Progenitor cell of endocrine pancreas (in vitro differentiated cells): ENCODE results near the gene CUL5. TPM values are rescaled to one million over a fixed set of nuclear protein-coding genes. Genes with fewer than 3 reads are reported as not detected.
A peak's percentile ranks its signal among the peaks of the same experiment; 100 is the strongest.

Source experiments
- DNase-seq: peaks from one replicate; pipeline ENCODE4 v3.0.0; 2021; ENCODE audit warnings: low spot score; ENCODE audit not compliant: unreplicated experiment
- H3K27ac Mint-ChIP-seq: 2 replicates; pipeline ENCODE4 v1.8.0; 2021; ENCODE audit warnings: mild to moderate bottlenecking, moderate library complexity, mixed read lengths
- H3K27me3 Mint-ChIP-seq: 2 replicates; pipeline ENCODE4 v1.8.0; 2021; ENCODE audit warnings: mixed read lengths
- H3K36me3 Mint-ChIP-seq: 2 replicates; pipeline ENCODE4 v1.8.0; 2022; ENCODE audit warnings: mixed read lengths; ENCODE audit not compliant: insufficient read depth
- H3K4me1 Mint-ChIP-seq: 2 replicates; pipeline ENCODE4 v1.8.0; 2021; ENCODE audit warnings: low read depth, mixed read lengths
- H3K4me3 Mint-ChIP-seq: 2 replicates; pipeline ENCODE4 v1.8.0; 2021; ENCODE audit warnings: low read depth, mild to moderate bottlenecking, moderate library complexity, mixed read lengths
- H3K9me3 Mint-ChIP-seq: 2 replicates; pipeline ENCODE4 v1.8.0; 2021; ENCODE audit warnings: low read depth, mixed read lengths
- total RNA-seq: library from RNA; stranded (reverse); gene quantifications from 2 replicates; pipeline ENCODE4 v1.2.1, GENCODE V29; 2021
- TF ChIP-seq, protein P1 (sequence below): fragments of 200-600 bp; sonication (generic); IDR thresholded peaks from one replicate; pipeline ENCODE4 v1.5.0; 2021; ENCODE audit warnings: antibody characterized with exemption, mild to moderate bottlenecking; ENCODE audit not compliant: unreplicated experiment

CUL5 gene
- total RNA-seq, 1 donor from 2014 or later: 37.9 TPM

DNA sequence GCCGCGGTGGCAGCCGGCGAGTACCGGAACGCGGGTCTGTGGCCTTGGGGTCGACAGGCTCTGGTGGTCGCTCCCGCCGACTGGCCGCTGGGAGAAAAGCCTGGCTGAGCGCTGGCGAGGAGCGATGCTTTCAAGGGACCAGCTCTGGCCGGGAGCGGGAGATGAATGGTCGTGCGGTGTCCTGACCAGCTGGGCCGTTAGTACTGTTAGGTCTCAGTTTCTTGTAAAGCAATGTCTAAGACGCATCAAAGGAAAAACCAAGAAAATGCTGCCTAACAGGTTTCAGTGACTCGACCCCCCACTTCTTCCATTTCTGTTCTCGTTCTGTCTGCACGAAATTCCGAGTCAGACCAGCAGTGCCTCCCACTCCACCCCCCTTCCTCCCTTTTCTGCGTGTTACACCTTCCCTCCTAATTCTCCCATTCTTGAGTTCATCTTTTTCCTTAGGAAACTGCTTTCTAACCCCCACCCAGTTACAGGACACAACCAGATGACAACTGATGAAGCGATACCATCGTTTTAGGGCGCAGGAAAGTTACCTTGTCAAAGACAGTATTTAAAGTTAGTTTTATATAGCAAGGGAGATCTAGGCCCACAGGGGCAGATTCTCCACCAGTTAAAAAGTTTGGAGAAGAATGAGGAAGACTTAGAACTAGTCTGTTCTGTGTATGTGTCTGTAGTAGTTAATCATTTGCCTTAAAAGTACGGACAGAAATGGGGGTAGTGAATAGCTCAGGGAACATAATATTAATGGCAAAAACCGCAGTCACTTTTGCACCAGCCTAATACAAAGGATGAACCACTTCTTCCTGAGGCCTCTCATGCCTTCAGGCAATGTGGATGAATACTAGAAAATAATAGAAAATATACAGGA is 1.0 kb downstream of the CUL5 start:
- Mint-ChIP-seq H3K4me1 (peaks cover 12% of the 10 kb centered on the region), H3K27ac (peak overlapping the region; percentile 100), H3K27me3 (no peaks in the 10 kb centered on the region), H3K36me3 (no peaks in the 10 kb centered on the region), H3K4me3 (peak overlapping the region; percentile 99), H3K9me3 (no peaks in the 10 kb centered on the region)
- DNase-seq: no peak
- TF ChIP-seq, protein P1, sequence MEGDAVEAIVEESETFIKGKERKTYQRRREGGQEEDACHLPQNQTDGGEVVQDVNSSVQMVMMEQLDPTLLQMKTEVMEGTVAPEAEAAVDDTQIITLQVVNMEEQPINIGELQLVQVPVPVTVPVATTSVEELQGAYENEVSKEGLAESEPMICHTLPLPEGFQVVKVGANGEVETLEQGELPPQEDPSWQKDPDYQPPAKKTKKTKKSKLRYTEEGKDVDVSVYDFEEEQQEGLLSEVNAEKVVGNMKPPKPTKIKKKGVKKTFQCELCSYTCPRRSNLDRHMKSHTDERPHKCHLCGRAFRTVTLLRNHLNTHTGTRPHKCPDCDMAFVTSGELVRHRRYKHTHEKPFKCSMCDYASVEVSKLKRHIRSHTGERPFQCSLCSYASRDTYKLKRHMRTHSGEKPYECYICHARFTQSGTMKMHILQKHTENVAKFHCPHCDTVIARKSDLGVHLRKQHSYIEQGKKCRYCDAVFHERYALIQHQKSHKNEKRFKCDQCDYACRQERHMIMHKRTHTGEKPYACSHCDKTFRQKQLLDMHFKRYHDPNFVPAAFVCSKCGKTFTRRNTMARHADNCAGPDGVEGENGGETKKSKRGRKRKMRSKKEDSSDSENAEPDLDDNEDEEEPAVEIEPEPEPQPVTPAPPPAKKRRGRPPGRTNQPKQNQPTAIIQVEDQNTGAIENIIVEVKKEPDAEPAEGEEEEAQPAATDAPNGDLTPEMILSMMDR: no peak

DNA sequence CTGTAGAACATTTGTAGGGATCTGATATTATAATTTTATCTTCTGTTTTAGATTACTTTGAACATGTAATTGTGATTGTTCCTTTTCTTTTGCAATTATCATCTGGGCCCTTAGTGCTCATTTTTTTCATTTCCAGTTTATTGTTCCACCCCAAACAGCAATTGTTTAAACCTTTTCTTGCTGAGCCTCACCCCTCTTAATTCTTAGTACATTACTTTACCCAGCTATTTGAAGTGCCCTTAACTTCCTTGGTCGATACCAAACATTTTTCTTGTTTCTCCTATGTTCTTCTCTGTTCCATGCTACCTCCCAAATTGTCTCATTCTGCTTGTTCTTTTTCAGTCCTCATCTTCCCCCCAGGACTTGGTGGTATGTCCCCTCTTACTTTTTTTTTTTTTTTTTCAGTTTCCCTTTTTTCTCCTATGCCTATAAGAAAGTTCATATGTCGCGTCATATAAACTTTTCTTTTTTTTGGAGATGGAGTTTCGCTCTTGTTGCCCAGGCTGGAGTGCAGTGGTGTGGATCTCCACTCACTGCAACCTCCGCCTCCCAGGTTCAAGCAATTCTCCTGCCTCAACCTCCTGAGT is 3.5 kb downstream of the CUL5 start:
- TF ChIP-seq, protein P1: no peak
- Mint-ChIP-seq H3K27ac (no peak overlapping the region), H3K9me3 (no peaks in the 10 kb centered on the region), H3K4me1 (peaks cover 27% of the 10 kb centered on the region), H3K27me3 (no peaks in the 10 kb centered on the region), H3K4me3 (no peak overlapping the region), H3K36me3 (peaks cover 2% of the 10 kb centered on the region)
- no peak for DNase-seq

DNA sequence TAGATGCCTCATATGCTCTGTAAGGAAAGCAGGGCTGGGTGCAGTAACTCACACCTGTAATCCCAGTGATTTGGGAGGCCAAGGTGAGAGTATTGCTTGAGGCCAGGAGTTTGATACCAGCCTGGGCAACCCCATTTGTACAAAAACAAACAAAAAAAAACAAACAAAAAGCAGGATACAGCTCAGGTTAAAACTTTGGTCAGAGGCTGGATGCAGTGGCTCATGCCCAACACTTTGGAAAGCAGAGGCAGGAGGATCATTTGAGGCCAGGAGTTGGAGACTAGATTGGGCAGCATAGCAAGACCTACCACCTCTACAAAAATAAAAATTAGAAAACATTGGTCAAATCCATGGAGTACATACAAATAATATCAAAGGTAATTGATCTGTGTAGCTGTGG is 7.9 kb downstream of the CUL5 start:
- Mint-ChIP-seq H3K4me3 (no peak overlapping the region), H3K9me3 (no peaks in the 10 kb centered on the region), H3K4me1 (peaks cover 15% of the 10 kb centered on the region), H3K36me3 (peaks cover 5% of the 10 kb centered on the region), H3K27ac (no peak overlapping the region), H3K27me3 (no peaks in the 10 kb centered on the region)
- TF ChIP-seq, protein P1: no peak
- no peak for DNase-seq

DNA sequence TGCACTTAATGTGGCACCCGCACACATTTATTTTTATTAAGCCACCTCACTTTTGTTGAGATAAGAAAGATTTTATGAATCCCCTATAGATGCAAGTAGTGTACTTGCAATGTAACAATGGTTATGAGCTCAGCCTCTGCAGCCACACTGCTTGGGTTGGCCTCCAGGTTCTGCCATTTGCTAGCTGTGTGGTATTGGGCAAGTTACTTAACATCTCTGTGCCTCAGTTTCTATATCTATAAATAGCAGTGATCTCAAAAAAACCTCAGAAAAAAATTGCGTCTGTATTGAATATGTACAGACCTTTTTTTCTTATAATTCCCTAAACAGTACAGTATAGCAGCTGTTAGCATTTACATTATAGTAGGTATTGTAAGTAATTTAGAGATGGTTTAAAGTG is 10.0 kb downstream of the CUL5 start:
- TF ChIP-seq, protein P1: no peak
- Mint-ChIP-seq H3K27me3 (no peaks in the 10 kb centered on the region), H3K4me3 (no peak overlapping the region), H3K4me1 (peaks cover 15% of the 10 kb centered on the region), H3K9me3 (no peaks in the 10 kb centered on the region), H3K36me3 (peaks cover 8% of the 10 kb centered on the region), H3K27ac (no peak overlapping the region)
- DNase-seq: no peak

DNA sequence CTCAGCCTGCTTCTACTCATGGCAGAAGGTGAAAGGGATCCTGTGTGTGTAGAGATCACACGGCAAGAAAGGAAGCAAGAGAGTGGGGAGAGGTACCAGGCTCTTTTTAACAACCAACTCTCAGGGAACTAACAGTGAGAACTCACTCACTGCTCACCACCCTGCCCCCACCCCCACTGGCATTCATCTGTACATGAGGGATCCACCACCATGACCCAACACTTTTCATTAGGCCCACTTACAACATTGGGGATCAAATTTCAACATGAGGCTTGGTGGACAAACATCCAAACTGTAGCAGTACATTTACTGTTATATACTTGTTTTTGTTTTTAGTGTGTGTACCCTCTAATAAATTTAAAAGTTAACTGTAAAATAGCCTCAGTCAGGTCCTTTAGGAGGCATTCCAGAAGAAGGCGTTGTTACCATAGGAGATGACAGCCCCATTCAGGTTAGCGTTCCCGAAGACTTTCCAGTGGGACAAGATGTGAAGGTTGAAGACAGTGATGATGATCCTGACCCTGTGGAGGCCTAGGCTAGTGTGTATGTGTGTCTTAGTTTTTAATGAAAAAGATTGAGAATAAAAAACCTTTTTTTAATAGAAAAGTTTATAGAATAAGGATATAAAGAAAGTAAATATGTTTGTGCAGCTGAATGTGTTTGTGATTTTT is 11.3 kb downstream of the CUL5 start:
- H3K9me3 Mint-ChIP-seq: no peaks in the 10 kb centered on the region
- TF ChIP-seq, protein P1: no peak
- peak overlapping the region; percentile 29 for H3K27ac Mint-ChIP-seq
- no peaks in the 10 kb centered on the region for H3K27me3 Mint-ChIP-seq
- DNase-seq: no peak
- no peak overlapping the region for H3K4me3 Mint-ChIP-seq
- peaks cover 8% of the 10 kb centered on the region for H3K36me3 Mint-ChIP-seq
- peaks cover 14% of the 10 kb centered on the region for H3K4me1 Mint-ChIP-seq
